Mesothelial cell of epicardium (in vitro differentiated cells): ENCODE measurements around the gene TTC21B. TPM values are rescaled to one million over a fixed set of nuclear protein-coding genes. Genes with fewer than 3 reads are reported as not detected.

Source experiments
- DNase-seq, 2 experiments: peaks; one replicate each; pipeline ENCODE4 v3.0.0; 2021; ENCODE audit warnings: low spot score in 2 of 2; ENCODE audit not compliant: unreplicated experiment in 2 of 2
- H3K27ac Mint-ChIP-seq: 2 replicates; pipeline ENCODE4 v1.8.0; 2021; ENCODE audit warnings: mixed read lengths
- H3K27me3 Mint-ChIP-seq: 2 replicates; pipeline ENCODE4 v1.8.0; 2021; ENCODE audit warnings: low read depth, mixed read lengths
- H3K36me3 Mint-ChIP-seq: 2 replicates; pipeline ENCODE4 v1.8.0; 2021; ENCODE audit warnings: mixed read lengths
- H3K4me1 Mint-ChIP-seq: 2 replicates; pipeline ENCODE4 v1.8.0; 2021; ENCODE audit warnings: mixed read lengths
- H3K4me3 Mint-ChIP-seq: 2 replicates; pipeline ENCODE4 v1.8.0; 2021; ENCODE audit warnings: mild to moderate bottlenecking, moderate library complexity, mixed read lengths
- H3K9me3 Mint-ChIP-seq: 2 replicates; pipeline ENCODE4 v1.8.0; 2021; ENCODE audit warnings: mixed read lengths
- total RNA-seq: library from RNA; stranded (reverse); gene quantifications from 3 replicates; pipeline ENCODE4 v1.2.1, GENCODE V29; 2021
- TF ChIP-seq, protein P1 (sequence below): fragments of 200-600 bp; sonication (generic); IDR thresholded peaks from one replicate; pipeline ENCODE4 v1.5.0; 2021; ENCODE audit warnings: antibody characterized with exemption; ENCODE audit not compliant: unreplicated experiment

Gene TTC21B
- total RNA-seq, 1 donor from 2014 or later: 33.8 TPM

DNA sequence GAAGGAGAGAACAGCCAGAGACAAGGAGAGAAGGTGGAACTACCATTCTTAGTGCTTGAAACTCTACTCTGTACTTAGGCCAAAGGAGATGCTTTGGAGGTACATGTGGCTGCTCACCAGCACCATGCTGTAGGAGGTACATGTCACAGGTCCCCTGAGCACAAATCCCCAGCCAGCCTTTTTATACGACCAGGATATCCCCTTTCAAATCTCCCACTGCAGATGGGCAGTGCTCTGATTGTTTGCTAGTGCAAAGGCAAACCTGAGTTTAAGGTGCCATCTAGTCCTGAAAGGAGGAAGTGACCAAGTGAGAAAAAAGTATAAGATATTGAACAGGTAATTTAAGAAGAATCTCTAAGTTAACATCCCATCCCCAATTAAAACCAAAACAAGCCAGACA, 17.1 kb upstream of the TTC21B start:
- no peaks in the 10 kb centered on the region for H3K36me3 Mint-ChIP-seq
- H3K9me3 Mint-ChIP-seq: peaks cover 6% of the 10 kb centered on the region
- no peak overlapping the region for H3K27ac Mint-ChIP-seq
- TF ChIP-seq, protein P1, sequence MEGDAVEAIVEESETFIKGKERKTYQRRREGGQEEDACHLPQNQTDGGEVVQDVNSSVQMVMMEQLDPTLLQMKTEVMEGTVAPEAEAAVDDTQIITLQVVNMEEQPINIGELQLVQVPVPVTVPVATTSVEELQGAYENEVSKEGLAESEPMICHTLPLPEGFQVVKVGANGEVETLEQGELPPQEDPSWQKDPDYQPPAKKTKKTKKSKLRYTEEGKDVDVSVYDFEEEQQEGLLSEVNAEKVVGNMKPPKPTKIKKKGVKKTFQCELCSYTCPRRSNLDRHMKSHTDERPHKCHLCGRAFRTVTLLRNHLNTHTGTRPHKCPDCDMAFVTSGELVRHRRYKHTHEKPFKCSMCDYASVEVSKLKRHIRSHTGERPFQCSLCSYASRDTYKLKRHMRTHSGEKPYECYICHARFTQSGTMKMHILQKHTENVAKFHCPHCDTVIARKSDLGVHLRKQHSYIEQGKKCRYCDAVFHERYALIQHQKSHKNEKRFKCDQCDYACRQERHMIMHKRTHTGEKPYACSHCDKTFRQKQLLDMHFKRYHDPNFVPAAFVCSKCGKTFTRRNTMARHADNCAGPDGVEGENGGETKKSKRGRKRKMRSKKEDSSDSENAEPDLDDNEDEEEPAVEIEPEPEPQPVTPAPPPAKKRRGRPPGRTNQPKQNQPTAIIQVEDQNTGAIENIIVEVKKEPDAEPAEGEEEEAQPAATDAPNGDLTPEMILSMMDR: no peak
- peaks cover 2% of the 10 kb centered on the region for H3K27me3 Mint-ChIP-seq
- DNase-seq: no peak
- H3K4me3 Mint-ChIP-seq: no peak overlapping the region
- H3K4me1 Mint-ChIP-seq: no peaks in the 10 kb centered on the region

DNA sequence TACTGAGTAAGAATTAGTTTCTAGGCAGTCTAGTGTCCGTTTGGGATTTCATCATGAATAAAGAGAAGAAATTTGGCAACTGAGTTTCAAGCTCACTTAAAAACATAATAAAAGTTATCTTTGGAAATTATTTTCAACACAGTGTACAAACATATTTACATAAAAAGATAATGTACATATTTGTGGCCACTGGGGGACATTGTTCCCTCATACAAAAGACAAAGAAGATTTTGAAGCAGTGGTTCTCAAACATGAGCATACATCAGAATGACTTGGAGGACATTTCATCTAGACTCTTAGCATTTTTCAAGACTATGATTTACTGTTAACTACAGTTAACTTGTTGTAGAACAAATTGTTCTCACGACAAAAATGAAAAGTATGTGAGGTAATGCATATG, 15.7 kb upstream of the TTC21B start:
- Mint-ChIP-seq H3K27me3 (peaks cover 2% of the 10 kb centered on the region), H3K4me3 (no peak overlapping the region), H3K9me3 (peaks cover 5% of the 10 kb centered on the region), H3K27ac (no peak overlapping the region), H3K36me3 (no peaks in the 10 kb centered on the region), H3K4me1 (no peaks in the 10 kb centered on the region)
- TF ChIP-seq, protein P1: no peak
- no peak for DNase-seq

DNA sequence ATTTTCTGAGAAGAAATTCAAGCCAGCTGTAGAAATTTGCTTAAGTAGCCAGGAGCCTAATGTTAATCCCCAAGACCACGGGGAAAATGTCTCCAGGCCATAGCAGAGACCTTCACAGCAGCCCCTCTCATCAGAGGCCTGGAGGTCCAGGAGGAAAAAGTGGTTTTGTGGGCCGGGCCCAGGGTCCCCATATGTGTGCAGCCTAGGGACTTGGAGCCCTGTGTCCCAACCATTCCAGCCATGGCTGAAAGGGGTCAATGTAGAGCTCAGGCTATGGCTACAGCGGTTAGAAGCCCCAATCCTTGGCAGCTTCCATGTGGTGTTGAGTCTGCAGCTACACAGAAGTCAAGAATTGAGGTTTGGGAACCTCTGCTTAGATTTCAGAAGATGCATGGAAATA, 14.2 kb upstream of the TTC21B start:
- no peaks in the 10 kb centered on the region for H3K36me3 Mint-ChIP-seq
- no peak for DNase-seq
- no peak overlapping the region for H3K27ac Mint-ChIP-seq
- H3K9me3 Mint-ChIP-seq: peaks cover under 1% of the 10 kb centered on the region
- H3K4me3 Mint-ChIP-seq: no peak overlapping the region
- H3K27me3 Mint-ChIP-seq: peaks cover 2% of the 10 kb centered on the region
- no peaks in the 10 kb centered on the region for H3K4me1 Mint-ChIP-seq
- TF ChIP-seq, protein P1: no peak

DNA sequence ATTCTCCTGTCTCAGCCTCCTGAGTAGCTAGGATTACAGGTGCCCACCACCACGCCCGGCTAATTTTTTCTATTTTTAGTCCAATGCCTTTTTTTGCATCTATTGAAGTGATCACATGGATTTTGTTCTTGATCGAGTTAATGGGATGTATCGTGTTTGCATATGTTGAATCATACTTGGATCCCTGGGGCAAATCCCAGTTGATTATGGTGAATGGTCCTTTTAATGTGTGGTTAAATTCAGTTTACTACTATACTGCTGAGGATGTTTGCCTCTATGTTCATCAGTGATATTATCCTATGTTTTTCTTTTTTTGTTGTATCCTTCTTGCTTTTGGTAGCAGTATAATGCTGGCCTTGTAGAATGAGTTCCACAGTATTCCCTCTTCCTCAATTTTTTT, 8.2 kb upstream of the TTC21B start:
- no peak for DNase-seq
- H3K4me3 Mint-ChIP-seq: no peak overlapping the region
- H3K36me3 Mint-ChIP-seq: no peaks in the 10 kb centered on the region
- H3K4me1 Mint-ChIP-seq: no peaks in the 10 kb centered on the region
- H3K27me3 Mint-ChIP-seq: no peaks in the 10 kb centered on the region
- no peak overlapping the region for H3K27ac Mint-ChIP-seq
- TF ChIP-seq, protein P1: no peak
- H3K9me3 Mint-ChIP-seq: peaks cover 7% of the 10 kb centered on the region

DNA sequence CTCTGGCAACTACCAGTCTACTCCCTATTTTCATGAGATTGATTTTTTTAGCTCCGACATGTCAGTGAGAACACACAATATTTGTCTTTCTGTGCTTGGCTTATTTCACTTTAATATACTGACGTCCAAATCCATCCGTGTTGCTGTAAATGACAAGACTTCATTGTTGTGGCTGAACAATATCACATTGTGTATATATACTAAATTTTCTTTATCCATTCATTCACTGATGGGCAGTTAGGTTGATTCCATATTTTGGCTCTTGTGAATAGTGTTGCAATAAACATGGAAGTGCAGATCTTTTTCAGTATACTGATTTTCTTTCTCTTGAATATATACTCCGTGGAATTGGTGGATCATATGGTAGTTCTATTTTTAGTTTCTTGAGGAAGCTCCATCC, 5.8 kb upstream of the TTC21B start:
- TF ChIP-seq, protein P1: no peak

More for the DNA sequence above, 5.8 kb upstream of the TTC21B start:
- H3K27ac Mint-ChIP-seq: no peak overlapping the region
- H3K27me3 Mint-ChIP-seq: no peaks in the 10 kb centered on the region
- no peak overlapping the region for H3K4me3 Mint-ChIP-seq
- H3K36me3 Mint-ChIP-seq: no peaks in the 10 kb centered on the region
- H3K4me1 Mint-ChIP-seq: peaks cover 9% of the 10 kb centered on the region
- H3K9me3 Mint-ChIP-seq: peaks cover 7% of the 10 kb centered on the region
- no peak for DNase-seq
